Measurements from ENCODE around the gene CMTM7.
A peak's percentile ranks its signal among the peaks of the same experiment; 100 is the strongest.
"Not testable (repeated sequence)": the region's sequence is repeated elsewhere in the genome, so short reads cannot be mapped to it uniquely, and the experiment has no call there.

The CMTM7 gene

GRCh38 chr3:32383136-32383711, 8.4 kb upstream of the CMTM7 start:
- no peak for DNase-seq

GRCh38 chr3:32384938-32385337, 6.7 kb upstream of the CMTM7 start:
- no peak for DNase-seq

GRCh38 chr3:32387512-32387911, 4.1 kb upstream of the CMTM7 start:
- no peak for DNase-seq

GRCh38 chr3:32389577-32389976, 2.1 kb upstream of the CMTM7 start:
- DNase-seq, result not testable (repeated sequence)

- no peak for DNase-seq
These were observed 1.1 kb downstream of the CMTM7 start for GRCh38 chr3:32392536-32393302.

- no peak for DNase-seq
These were observed 3.8 kb downstream of the CMTM7 start for GRCh38 chr3:32395496-32395895.

- no peak for DNase-seq
These were observed 6.3 kb downstream of the CMTM7 start for GRCh38 chr3:32397941-32398340.

- DNase-seq, result no peak
These were observed 6.9 kb downstream of the CMTM7 start for GRCh38 chr3:32398531-32398930.

- peak; percentile 55 for DNase-seq
These were observed 7.5 kb downstream of the CMTM7 start for GRCh38 chr3:32399030-32399620.

- DNase-seq, result no peak
These were observed 9.5 kb downstream of the CMTM7 start for GRCh38 chr3:32401126-32401525.

GRCh38 chr3:32401556-32402081, 10.0 kb downstream of the CMTM7 start:
- DNase-seq, result peak; percentile 48

- no peak for DNase-seq
These were observed 12.0 kb downstream of the CMTM7 start for GRCh38 chr3:32403663-32404062.

GRCh38 chr3:32404714-32405113, 13.1 kb downstream of the CMTM7 start:
- DNase-seq, result no peak

- no peak for DNase-seq
These were observed 13.5 kb downstream of the CMTM7 start for GRCh38 chr3:32405155-32405554.

GRCh38 chr3:32405711-32406323, 14.2 kb downstream of the CMTM7 start:
- DNase-seq, result no peak

GRCh38 chr3:32406486-32407408, 15.1 kb downstream of the CMTM7 start:
- no peak for DNase-seq

GRCh38 chr3:32410367-32411246, 19.0 kb downstream of the CMTM7 start:
- no peak for DNase-seq

GRCh38 chr3:32411442-32411841, 19.8 kb downstream of the CMTM7 start:
- DNase-seq, result no peak

GRCh38 chr3:32412887-32413286, 21.2 kb downstream of the CMTM7 start:
- no peak for DNase-seq

GRCh38 chr3:32413845-32414521, 22.3 kb downstream of the CMTM7 start:
- no peak for DNase-seq
